Brain (organoid and tissue), 1 donor: ENCODE results near the gene FOXN1. TPM values are rescaled to one million over a fixed set of nuclear protein-coding genes. Genes with fewer than 3 reads are reported as not detected.

ENCODE experiments used
- polyA plus RNA-seq: library from polyadenylated mRNA; stranded (reverse); fragments of 350-450 nt; fragmentation: Illumina TruSeq; extraction: RNeasy Lipid Tissue Mini Kit (QIAGEN cat#74804); gene quantifications from one replicate; pipeline ENCODE4 v1.2.3, GENCODE V29; 2015; ENCODE audit warnings: low read depth, low replicate concordance; ENCODE audit not compliant: insufficient read depth

Gene FOXN1
- polyA plus RNA-seq, 1 donor from 2014 or later: not detected

Other genes with a start within 250 kb of the FOXN1 start
- gene TMEM97, start 187.1 kb upstream of the FOXN1 start, polyA plus RNA-seq: 54.3 TPM
- gene IFT20, start 170.9 kb upstream of the FOXN1 start, polyA plus RNA-seq: 27.7 TPM
- 43.1 TPM for gene TNFAIP1, start 170.6 kb upstream of the FOXN1 start, polyA plus RNA-seq
- gene POLDIP2, start 148.8 kb upstream of the FOXN1 start, polyA plus RNA-seq: 111 TPM
- gene SEBOX, start 141.1 kb upstream of the FOXN1 start, polyA plus RNA-seq: not detected
- 0.56 TPM for gene VTN, start 136.0 kb upstream of the FOXN1 start, polyA plus RNA-seq
- 55.8 TPM for gene SARM1, start 134.7 kb upstream of the FOXN1 start, polyA plus RNA-seq
- gene SLC46A1, start 100.1 kb upstream of the FOXN1 start, polyA plus RNA-seq: 11.5 TPM
- gene SLC13A2, start 32.7 kb upstream of the FOXN1 start, polyA plus RNA-seq: not detected
- gene UNC119, start 46.3 kb downstream of the FOXN1 start, polyA plus RNA-seq: 26.8 TPM
- gene PIGS, start 65.2 kb downstream of the FOXN1 start, polyA plus RNA-seq: 76.9 TPM
- 570 TPM for gene ALDOC, start 70.5 kb downstream of the FOXN1 start, polyA plus RNA-seq
- gene SPAG5, start 92.7 kb downstream of the FOXN1 start, polyA plus RNA-seq: 60.3 TPM
- gene RSKR, start 107.8 kb downstream of the FOXN1 start, polyA plus RNA-seq: 2.7 TPM
- gene BLTP2, start 138.8 kb downstream of the FOXN1 start, polyA plus RNA-seq: 68.7 TPM
- 76.1 TPM for gene SDF2, start 155.6 kb downstream of the FOXN1 start, polyA plus RNA-seq
- gene SUPT6H, start 155.9 kb downstream of the FOXN1 start, polyA plus RNA-seq: 55.5 TPM
- gene PROCA1, start 205.5 kb downstream of the FOXN1 start, polyA plus RNA-seq: 8.8 TPM
- 41.9 TPM for gene RAB34, start 211.5 kb downstream of the FOXN1 start, polyA plus RNA-seq
- gene RPL23A, start 213.6 kb downstream of the FOXN1 start, polyA plus RNA-seq: 1,609 TPM
- 7.0 TPM for gene TLCD1, start 219.9 kb downstream of the FOXN1 start, polyA plus RNA-seq
- gene NEK8, start 222.4 kb downstream of the FOXN1 start, polyA plus RNA-seq: 2.1 TPM
- gene TRAF4, start 237.7 kb downstream of the FOXN1 start, polyA plus RNA-seq: 53.8 TPM